Measurements from ENCODE around the gene TKFC.

Gene TKFC

GRCh38 chr11:61332797-61333549 is at the start of gene TKFC, which contains the start of gene DDB1:
TKFC (plus strand) TSS chr11:61333228; CDS start chr11:61334729, 1,501 bp downstream.
DDB1 (minus strand) TSS chr11:61333105; CDS start chr11:61332968, 137 bp downstream.
- peak; percentile 98 for DNase-seq (ENCODE audit: low read depth)

- no peak for DNase-seq (ENCODE audit: low read depth)
Measured at GRCh38 chr11:61283613-61284012, 49.4 kb upstream of the TKFC start.

- DNase-seq (ENCODE audit: low read depth), result no peak
Measured at GRCh38 chr11:61287338-61287977, 45.6 kb upstream of the TKFC start.

- DNase-seq (ENCODE audit: low read depth), result no peak
Measured at GRCh38 chr11:61290905-61291690, 41.9 kb upstream of the TKFC start.

- no peak for DNase-seq (ENCODE audit: low read depth)
Measured at GRCh38 chr11:61292356-61292755, 40.7 kb upstream of the TKFC start.

- DNase-seq (ENCODE audit: low read depth), result peak; percentile 43
Measured at GRCh38 chr11:61293867-61294716, 38.9 kb upstream of the TKFC start.

- peak; percentile 63 for DNase-seq (ENCODE audit: low read depth)
Measured at GRCh38 chr11:61294717-61295595, 38.1 kb upstream of the TKFC start, which contains the start of gene VWCE. VWCE (minus strand) TSS chr11:61295316; CDS start chr11:61295037, 279 bp downstream.

- DNase-seq (ENCODE audit: low read depth), result no peak
Measured at GRCh38 chr11:61295596-61295926, 37.5 kb upstream of the TKFC start.

- DNase-seq (ENCODE audit: low read depth), result no peak
Measured at GRCh38 chr11:61297341-61297740, 35.7 kb upstream of the TKFC start.

GRCh38 chr11:61297746-61298145 is 35.3 kb upstream of the TKFC start:
- DNase-seq (ENCODE audit: low read depth), result no peak

GRCh38 chr11:61298663-61299244 is 34.3 kb upstream of the TKFC start:
- DNase-seq (ENCODE audit: low read depth), result no peak

GRCh38 chr11:61302550-61302949 is 30.5 kb upstream of the TKFC start:
- DNase-seq (ENCODE audit: low read depth), result no peak

- no peak for DNase-seq (ENCODE audit: low read depth)
Measured at GRCh38 chr11:61303725-61304124, 29.3 kb upstream of the TKFC start.

GRCh38 chr11:61305417-61305816 is 27.6 kb upstream of the TKFC start:
- no peak for DNase-seq (ENCODE audit: low read depth)

- no peak for DNase-seq (ENCODE audit: low read depth)
Measured at GRCh38 chr11:61306221-61306620, 26.8 kb upstream of the TKFC start.

- no peak for DNase-seq (ENCODE audit: low read depth)
Measured at GRCh38 chr11:61307354-61307753, 25.7 kb upstream of the TKFC start.

GRCh38 chr11:61309141-61309540 is 23.9 kb upstream of the TKFC start:
- DNase-seq (ENCODE audit: low read depth), result no peak

- DNase-seq (ENCODE audit: low read depth), result no peak
Measured at GRCh38 chr11:61309739-61310138, 23.3 kb upstream of the TKFC start.

GRCh38 chr11:61310749-61311148 is 22.3 kb upstream of the TKFC start:
- no peak for DNase-seq (ENCODE audit: low read depth)

GRCh38 chr11:61315260-61315659 is 17.8 kb upstream of the TKFC start:
- DNase-seq (ENCODE audit: low read depth), result no peak
